Dendritic cell treated with granulocyte-macrophage colony-stimulating factor and Interleukin-4, amounts not matched to agents 40 ng/mL and 50 ng/mL, for 4 days (primary cell): Measurements from ENCODE around the gene ADAM23.

Experiments used
- H3K27ac Mint-ChIP-seq: one replicate; pipeline ENCODE4 v1.8.0; 2022; ENCODE audit warnings: mild to moderate bottlenecking, mixed read lengths
- H3K27me3 Mint-ChIP-seq: one replicate; pipeline ENCODE4 v1.8.0; 2022; ENCODE audit warnings: mild to moderate bottlenecking, mixed read lengths
- H3K36me3 Mint-ChIP-seq: one replicate; pipeline ENCODE4 v1.8.0; 2022; ENCODE audit warnings: low read depth, mixed read lengths
- H3K4me1 Mint-ChIP-seq: one replicate; pipeline ENCODE4 v1.8.0; 2022; ENCODE audit warnings: low read depth, mixed read lengths
- H3K4me3 Mint-ChIP-seq: one replicate; pipeline ENCODE4 v1.8.0; 2022; ENCODE audit warnings: mild to moderate bottlenecking, moderate library complexity, mixed read lengths
- H3K9me3 Mint-ChIP-seq: one replicate; pipeline ENCODE4 v1.8.0; 2022; ENCODE audit warnings: mixed read lengths
- intact Hi-C: fragments of 100-400 bp; cut with micrococcal nuclease; formaldehyde crosslinking; loops from one replicate; pipeline ENCODE4 v1.15.0; 2022

ADAM23 gene

GRCh38 chr2:206462240-206462854 is 19.0 kb downstream of the ADAM23 start:
- no peak overlapping the region for H3K27ac Mint-ChIP-seq
- intact Hi-C loops, result no loop called here
- peaks cover 3% of the 10 kb centered on the region for H3K27me3 Mint-ChIP-seq
- peaks cover 3% of the 10 kb centered on the region for H3K4me1 Mint-ChIP-seq
- H3K36me3 Mint-ChIP-seq, result no peaks in the 10 kb centered on the region
- H3K9me3 Mint-ChIP-seq, result no peaks in the 10 kb centered on the region
- no peak overlapping the region for H3K4me3 Mint-ChIP-seq

GRCh38 chr2:206463685-206464084 is 20.4 kb downstream of the ADAM23 start:
- Mint-ChIP-seq H3K4me3 (no peak overlapping the region), H3K4me1 (no peaks in the 10 kb centered on the region), H3K27ac (no peak overlapping the region), H3K9me3 (peaks cover 10% of the 10 kb centered on the region), H3K27me3 (peaks cover 3% of the 10 kb centered on the region), H3K36me3 (no peaks in the 10 kb centered on the region)
- intact Hi-C loops, result no loop called here

- intact Hi-C loops, result no loop called here
- Mint-ChIP-seq H3K27me3 (peaks cover 3% of the 10 kb centered on the region), H3K4me1 (no peaks in the 10 kb centered on the region), H3K4me3 (no peak overlapping the region), H3K9me3 (peaks cover 10% of the 10 kb centered on the region), H3K36me3 (no peaks in the 10 kb centered on the region), H3K27ac (no peak overlapping the region)
These were observed 21.3 kb downstream of the ADAM23 start for GRCh38 chr2:206464597-206464996.

DNA sequence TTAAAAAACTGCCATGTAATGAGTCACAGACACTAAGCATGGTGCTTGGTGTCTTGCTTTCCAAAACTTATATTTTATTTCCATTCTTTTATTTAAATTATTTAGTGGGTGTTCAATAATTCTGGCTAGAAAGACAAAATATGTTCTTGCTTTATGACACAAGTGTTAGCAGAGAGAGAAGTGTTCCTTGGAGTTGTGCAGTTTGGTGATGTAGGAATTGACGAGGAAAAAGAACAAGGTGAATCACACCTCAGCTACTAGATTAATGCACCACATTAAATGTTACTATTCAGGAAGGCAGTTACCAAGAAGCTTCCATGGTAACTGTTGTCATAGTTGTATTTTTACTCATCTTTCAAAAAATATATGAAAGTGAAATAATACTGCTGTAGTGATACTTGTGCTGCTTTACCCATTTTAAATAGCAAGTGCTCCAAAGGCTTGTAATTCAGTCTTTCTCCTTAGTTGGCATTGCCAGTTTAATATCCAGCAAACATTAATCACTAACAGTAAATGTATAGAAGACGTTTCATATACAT is 28.3 kb downstream of the ADAM23 start:
- Mint-ChIP-seq H3K27me3 (no peaks in the 10 kb centered on the region), H3K9me3 (peaks cover 10% of the 10 kb centered on the region), H3K36me3 (no peaks in the 10 kb centered on the region), H3K27ac (no peak overlapping the region), H3K4me1 (peaks cover 5% of the 10 kb centered on the region), H3K4me3 (no peak overlapping the region)
- intact Hi-C loops, result no loop called here

- intact Hi-C loops, result no loop called here
- Mint-ChIP-seq H3K27me3 (no peaks in the 10 kb centered on the region), H3K9me3 (peaks cover 10% of the 10 kb centered on the region), H3K27ac (no peak overlapping the region), H3K4me1 (peaks cover 5% of the 10 kb centered on the region), H3K36me3 (no peaks in the 10 kb centered on the region), H3K4me3 (no peak overlapping the region)
These were observed 28.8 kb downstream of the ADAM23 start for GRCh38 chr2:206472094-206472493.

GRCh38 chr2:206474099-206474498 is 30.8 kb downstream of the ADAM23 start:
- Mint-ChIP-seq H3K36me3 (no peaks in the 10 kb centered on the region), H3K9me3 (no peaks in the 10 kb centered on the region), H3K27me3 (no peaks in the 10 kb centered on the region), H3K4me3 (no peak overlapping the region), H3K27ac (no peak overlapping the region), H3K4me1 (peaks cover 5% of the 10 kb centered on the region)
- intact Hi-C loops, result no loop called here

- H3K4me3 Mint-ChIP-seq, result no peak overlapping the region
- no peaks in the 10 kb centered on the region for H3K27me3 Mint-ChIP-seq
- H3K9me3 Mint-ChIP-seq, result no peaks in the 10 kb centered on the region
- peaks cover 5% of the 10 kb centered on the region for H3K4me1 Mint-ChIP-seq
- intact Hi-C loops, result no loop called here
- H3K36me3 Mint-ChIP-seq, result no peaks in the 10 kb centered on the region
- no peak overlapping the region for H3K27ac Mint-ChIP-seq
These were observed 34.0 kb downstream of the ADAM23 start for GRCh38 chr2:206477296-206477695.

- no peaks in the 10 kb centered on the region for H3K36me3 Mint-ChIP-seq
- H3K27ac Mint-ChIP-seq, result no peak overlapping the region
- no peak overlapping the region for H3K4me3 Mint-ChIP-seq
- intact Hi-C loops, result no loop called here
- peaks cover 5% of the 10 kb centered on the region for H3K4me1 Mint-ChIP-seq
- no peaks in the 10 kb centered on the region for H3K27me3 Mint-ChIP-seq
- H3K9me3 Mint-ChIP-seq, result no peaks in the 10 kb centered on the region
These were observed 35.0 kb downstream of the ADAM23 start for GRCh38 chr2:206478340-206478739.

- Mint-ChIP-seq H3K4me1 (no peaks in the 10 kb centered on the region), H3K27me3 (no peaks in the 10 kb centered on the region), H3K4me3 (no peak overlapping the region), H3K9me3 (no peaks in the 10 kb centered on the region), H3K36me3 (no peaks in the 10 kb centered on the region), H3K27ac (no peak overlapping the region)
- intact Hi-C loops, result no loop called here
These were observed 36.8 kb downstream of the ADAM23 start for GRCh38 chr2:206480161-206480560.

GRCh38 chr2:206480620-206481019 is 37.3 kb downstream of the ADAM23 start:
- Mint-ChIP-seq H3K27ac (no peak overlapping the region), H3K27me3 (no peaks in the 10 kb centered on the region), H3K4me1 (no peaks in the 10 kb centered on the region), H3K9me3 (no peaks in the 10 kb centered on the region), H3K36me3 (no peaks in the 10 kb centered on the region), H3K4me3 (no peak overlapping the region)
- intact Hi-C loops, result no loop called here

- intact Hi-C loops, result no loop called here
- no peaks in the 10 kb centered on the region for H3K27me3 Mint-ChIP-seq
These were observed 37.7 kb downstream of the ADAM23 start for GRCh38 chr2:206481056-206481455.

DNA sequence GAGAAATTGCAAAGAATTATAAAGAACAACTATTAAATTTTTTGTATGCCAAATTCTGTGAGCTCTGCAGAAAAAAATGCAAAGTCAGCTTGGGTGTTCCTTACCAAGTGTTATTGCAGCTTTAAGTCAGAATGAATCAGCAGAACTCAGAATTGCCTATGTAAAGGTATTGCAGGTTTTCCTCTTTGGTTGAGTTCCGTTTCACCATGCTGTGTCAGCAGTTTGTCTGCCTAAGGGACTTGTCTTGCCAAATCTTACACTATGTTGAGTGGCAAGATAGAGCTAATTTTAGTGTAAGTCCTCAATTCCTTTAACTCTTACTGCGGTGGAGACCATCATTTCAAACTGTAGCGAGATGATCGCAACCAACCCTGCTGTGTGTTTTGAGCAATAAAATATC is 38.8 kb downstream of the ADAM23 start:
- Mint-ChIP-seq H3K9me3 (no peaks in the 10 kb centered on the region), H3K27me3 (peaks cover 1% of the 10 kb centered on the region), H3K36me3 (no peaks in the 10 kb centered on the region), H3K27ac (no peak overlapping the region), H3K4me1 (no peaks in the 10 kb centered on the region), H3K4me3 (no peak overlapping the region)
- intact Hi-C loops, result no loop called here

More at GRCh38 chr2:206481056-206481455, 37.7 kb downstream of the ADAM23 start:
- no peaks in the 10 kb centered on the region for H3K36me3 Mint-ChIP-seq
- no peaks in the 10 kb centered on the region for H3K9me3 Mint-ChIP-seq
- H3K4me1 Mint-ChIP-seq, result no peaks in the 10 kb centered on the region
- H3K4me3 Mint-ChIP-seq, result no peak overlapping the region
- no peak overlapping the region for H3K27ac Mint-ChIP-seq

GRCh38 chr2:206482633-206483032 is 39.3 kb downstream of the ADAM23 start:
- Mint-ChIP-seq H3K36me3 (no peaks in the 10 kb centered on the region), H3K4me3 (no peak overlapping the region)

DNA sequence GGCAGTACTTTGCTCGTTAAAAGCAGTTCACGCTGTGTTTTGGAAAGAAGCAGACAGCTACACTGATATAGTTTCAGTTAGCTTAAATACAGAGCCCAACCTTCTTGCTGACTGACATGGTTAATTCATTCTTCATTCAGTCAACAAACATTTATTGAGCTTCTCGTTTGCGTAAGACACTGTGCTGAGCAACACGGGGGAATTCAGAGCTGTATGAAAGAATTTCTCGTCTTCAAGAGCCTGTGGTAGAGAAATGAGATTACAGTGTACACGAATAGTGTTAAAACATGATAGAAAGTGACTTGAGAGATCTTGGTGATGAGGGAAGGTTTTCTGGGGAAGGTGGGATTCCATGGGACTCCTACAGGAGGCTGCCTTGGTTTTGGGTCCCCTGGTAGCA is 44.7 kb downstream of the ADAM23 start:
- no peak overlapping the region for H3K27ac Mint-ChIP-seq
- intact Hi-C loops, result no loop called here
- H3K9me3 Mint-ChIP-seq, result no peaks in the 10 kb centered on the region
- H3K27me3 Mint-ChIP-seq, result peaks cover 1% of the 10 kb centered on the region
- H3K4me1 Mint-ChIP-seq, result no peaks in the 10 kb centered on the region
- H3K4me3 Mint-ChIP-seq, result no peak overlapping the region
- no peaks in the 10 kb centered on the region for H3K36me3 Mint-ChIP-seq

More at GRCh38 chr2:206482633-206483032, 39.3 kb downstream of the ADAM23 start:
- H3K9me3 Mint-ChIP-seq, result no peaks in the 10 kb centered on the region
- no peak overlapping the region for H3K27ac Mint-ChIP-seq
- intact Hi-C loops, result no loop called here
- H3K4me1 Mint-ChIP-seq, result no peaks in the 10 kb centered on the region
- peaks cover 1% of the 10 kb centered on the region for H3K27me3 Mint-ChIP-seq

- H3K27ac Mint-ChIP-seq, result no peak overlapping the region
- H3K4me3 Mint-ChIP-seq, result no peak overlapping the region
- H3K27me3 Mint-ChIP-seq, result peaks cover 1% of the 10 kb centered on the region
- no peaks in the 10 kb centered on the region for H3K9me3 Mint-ChIP-seq
- intact Hi-C loops, result no loop called here
- H3K36me3 Mint-ChIP-seq, result no peaks in the 10 kb centered on the region
- H3K4me1 Mint-ChIP-seq, result no peaks in the 10 kb centered on the region
These were observed 45.3 kb downstream of the ADAM23 start for GRCh38 chr2:206488623-206489022.
